GM18951 (cell line): ENCODE measurements around the gene OLA1.

Experiments used
- POLR2A ChIP-seq: IDR thresholded peaks from 4 replicates; pipeline ENCODE4 v1.6.1; 2011; ENCODE audit warnings: mild to moderate bottlenecking; ENCODE audit not compliant: insufficient read length, insufficient read depth; ENCODE audit errors: extremely low read depth
- in situ Hi-C: fragments of 300-500 bp; cut with MboI; formaldehyde crosslinking; loops from one replicate; pipeline ENCODE4 v1.12.0; 2022; ENCODE audit warnings: low sequenced_read_pairs, mixed read lengths, inconsistent platforms; ENCODE audit not compliant: unreplicated experiment

The OLA1 gene

GRCh38 chr2:174210862-174211261 is 37.5 kb downstream of the OLA1 start:
- no peak for TF ChIP-seq POLR2A
- in situ Hi-C loops = no loop called here

GRCh38 chr2:174209325-174209724 is 39.0 kb downstream of the OLA1 start:
- no peak for TF ChIP-seq POLR2A
- in situ Hi-C loops = no loop called here

- no peak for TF ChIP-seq POLR2A
- in situ Hi-C loops = no loop called here
Measured at GRCh38 chr2:174208026-174208425, 40.3 kb downstream of the OLA1 start.

GRCh38 chr2:174205562-174205961 is 42.8 kb downstream of the OLA1 start:
- no peak for TF ChIP-seq POLR2A
- in situ Hi-C loops = no loop called here

- in situ Hi-C loops = no loop called here
- no peak for TF ChIP-seq POLR2A
Measured at GRCh38 chr2:174202188-174202587, 46.1 kb downstream of the OLA1 start.

GRCh38 chr2:174198846-174199564 is 49.3 kb downstream of the OLA1 start:
- in situ Hi-C loops = no loop called here
- no peak for TF ChIP-seq POLR2A

GRCh38 chr2:174195253-174195652 is 53.1 kb downstream of the OLA1 start:
- in situ Hi-C loops = no loop called here

GRCh38 chr2:174193737-174194136 is 54.6 kb downstream of the OLA1 start:
- in situ Hi-C loops = no loop called here
- no peak for TF ChIP-seq POLR2A

More at GRCh38 chr2:174195253-174195652, 53.1 kb downstream of the OLA1 start:
- no peak for TF ChIP-seq POLR2A

GRCh38 chr2:174192664-174193063 is 55.7 kb downstream of the OLA1 start:
- no peak for TF ChIP-seq POLR2A
- in situ Hi-C loops = no loop called here

GRCh38 chr2:174191342-174192074 is 56.8 kb downstream of the OLA1 start:
- in situ Hi-C loops = no loop called here

GRCh38 chr2:174184915-174185314 is 63.4 kb downstream of the OLA1 start:
- no peak for TF ChIP-seq POLR2A
- in situ Hi-C loops = no loop called here

More at GRCh38 chr2:174191342-174192074, 56.8 kb downstream of the OLA1 start:
- TF ChIP-seq POLR2A = no peak

GRCh38 chr2:174184504-174184903 is 63.8 kb downstream of the OLA1 start:
- in situ Hi-C loops = no loop called here
- TF ChIP-seq POLR2A = no peak

GRCh38 chr2:174183076-174183475 is 65.3 kb downstream of the OLA1 start:
- in situ Hi-C loops = no loop called here
- TF ChIP-seq POLR2A = no peak

GRCh38 chr2:174181368-174181767 is 67.0 kb downstream of the OLA1 start:
- in situ Hi-C loops = no loop called here
- TF ChIP-seq POLR2A = no peak

- in situ Hi-C loops = no loop called here
- TF ChIP-seq POLR2A = no peak
Measured at GRCh38 chr2:174180726-174181236, 67.6 kb downstream of the OLA1 start.
